ENCODE results near the gene TTLL11.
"Not testable (repeated sequence)": the region's sequence is repeated elsewhere in the genome, so short reads cannot be mapped to it uniquely, and the experiment has no call there.

Gene TTLL11

DNA sequence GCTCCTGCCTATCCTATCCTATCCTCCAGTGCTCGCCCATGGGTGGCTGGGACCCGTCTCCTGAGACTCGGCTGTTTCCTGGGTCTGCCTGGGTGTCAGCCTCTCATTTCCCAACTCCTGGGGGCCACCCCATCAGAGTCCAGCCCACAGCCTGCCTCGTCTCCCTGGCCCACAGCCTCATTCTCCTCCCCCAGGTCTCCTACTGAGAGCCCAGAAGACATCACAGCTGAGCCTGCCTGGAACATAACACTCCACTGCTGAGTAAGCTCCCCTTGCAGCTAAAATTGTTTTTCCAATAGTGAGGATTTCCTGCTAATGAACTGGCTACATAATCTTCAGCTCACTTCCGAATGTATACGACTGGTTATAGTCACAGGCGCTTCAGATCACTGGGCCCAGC lies 95.3 kb downstream of the TTLL11 start:
- DNase-seq: no peak

DNA sequence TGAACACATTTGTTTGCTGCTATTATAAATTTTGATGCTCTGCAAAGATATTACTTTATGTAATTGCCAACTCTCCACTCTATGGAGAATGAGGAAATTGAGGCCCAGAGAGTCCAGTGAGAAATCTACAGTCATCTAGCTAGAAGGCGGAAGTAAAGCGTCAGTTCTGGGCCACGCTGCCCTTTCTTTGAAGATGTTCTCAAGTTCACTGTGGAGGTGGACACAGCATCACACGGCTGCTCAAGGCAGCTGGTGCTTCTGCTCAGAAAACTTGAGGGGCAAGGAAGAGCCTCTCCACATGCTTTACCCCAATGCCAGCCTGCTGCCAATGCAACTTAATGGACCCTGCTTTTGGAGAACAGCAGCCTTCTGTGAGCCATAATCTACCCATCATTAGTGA lies 96.3 kb downstream of the TTLL11 start:
- DNase-seq: no peak

- no peak for DNase-seq
Observed at GRCh38 chr9:121995997-121996396, 97.1 kb downstream of the TTLL11 start.

- no peak for DNase-seq
Observed at GRCh38 chr9:121992571-121993212, 100.4 kb downstream of the TTLL11 start.

DNA sequence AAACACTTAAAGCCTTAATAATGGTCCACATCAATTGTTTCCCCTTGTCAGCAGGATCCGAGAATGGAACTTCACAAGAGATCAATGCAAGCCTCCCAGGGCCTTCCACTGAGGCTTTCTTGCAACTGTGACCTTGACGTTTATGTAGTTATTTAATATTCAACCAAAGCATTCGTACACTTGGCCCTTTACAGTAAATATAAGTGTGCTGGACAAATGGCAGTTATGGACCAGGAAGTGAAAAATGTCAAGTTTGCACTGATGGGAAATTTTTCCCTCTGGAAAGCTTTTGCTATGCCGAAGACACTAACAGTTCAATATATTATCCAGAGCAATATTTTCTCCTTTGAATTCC lies 101.8 kb downstream of the TTLL11 start:
- DNase-seq: no peak

DNA sequence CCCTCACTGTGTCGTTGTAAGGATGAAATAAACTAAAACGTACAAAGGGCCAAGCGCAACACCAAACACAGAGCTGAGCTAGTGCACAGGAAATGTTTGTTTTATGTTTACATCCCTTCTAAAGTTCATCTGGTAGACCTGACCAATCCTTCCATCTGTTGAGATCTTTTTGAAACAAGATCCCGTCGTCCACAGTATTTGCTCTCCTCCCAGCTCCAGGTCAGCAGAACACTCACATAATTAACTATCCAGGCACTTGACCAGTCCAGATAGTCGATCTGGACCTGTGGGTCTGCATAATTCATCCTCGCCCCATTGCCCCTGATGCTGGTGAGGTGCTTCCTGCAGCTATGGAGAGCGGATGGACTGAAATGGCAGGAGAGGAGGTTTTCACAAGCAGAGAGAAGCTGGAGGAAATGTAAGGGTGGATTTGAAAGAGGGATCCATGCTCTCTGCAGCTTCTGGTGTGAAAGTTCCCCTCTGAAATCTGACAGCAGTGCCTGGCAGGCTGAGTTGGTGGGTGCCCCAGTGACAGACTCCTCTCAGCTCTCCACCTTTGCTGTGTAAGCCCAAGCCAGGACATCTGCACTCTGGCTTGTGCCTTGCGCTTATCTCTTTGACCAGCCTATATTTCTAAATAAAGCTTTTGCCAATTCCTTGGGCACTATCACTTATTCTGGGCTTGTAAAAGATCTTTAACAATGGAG lies 102.4 kb downstream of the TTLL11 start:
- DNase-seq: no peak

GRCh38 chr9:121989010-121989409 lies 104.1 kb downstream of the TTLL11 start:
- no peak for DNase-seq

GRCh38 chr9:121987314-121987713 lies 105.8 kb downstream of the TTLL11 start:
- no peak for DNase-seq

DNA sequence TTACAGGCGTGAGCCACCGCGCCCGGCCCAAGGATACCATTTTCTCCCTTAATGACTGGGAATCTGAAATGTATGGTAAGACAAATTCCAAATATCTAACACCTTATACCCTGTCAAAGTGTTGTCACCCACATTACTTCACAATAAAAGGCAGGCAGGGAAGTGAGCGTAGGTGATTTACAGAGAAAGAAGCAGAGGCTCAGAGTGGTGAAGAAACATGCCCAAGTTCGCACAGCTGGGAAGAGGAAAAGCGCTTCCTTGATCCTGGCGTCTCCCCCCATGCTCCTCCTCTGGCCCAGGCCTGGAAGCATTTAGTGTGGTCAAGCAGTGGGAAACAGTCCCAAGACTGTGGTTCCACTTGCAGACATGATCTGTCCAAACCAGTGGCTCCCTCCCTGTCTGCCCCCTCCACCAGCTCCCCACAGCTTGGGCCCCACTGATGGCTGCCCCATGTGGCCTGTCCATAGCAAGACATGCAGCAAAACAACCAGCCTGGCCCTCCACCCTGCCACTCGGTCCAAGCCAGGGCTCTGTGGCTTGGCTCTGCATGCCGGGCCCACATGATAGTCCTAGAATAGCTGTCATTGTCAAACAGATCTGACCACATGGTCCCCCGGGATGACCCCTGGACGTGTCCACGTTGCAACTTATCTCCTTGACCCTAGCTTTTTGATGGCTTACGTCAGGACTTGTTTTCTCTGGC lies 107.2 kb downstream of the TTLL11 start:
- DNase-seq: no peak

- DNase-seq: no peak
Observed at GRCh38 chr9:121984726-121985402, 108.2 kb downstream of the TTLL11 start.

GRCh38 chr9:121983736-121984135 lies 109.4 kb downstream of the TTLL11 start:
- DNase-seq: no peak

DNA sequence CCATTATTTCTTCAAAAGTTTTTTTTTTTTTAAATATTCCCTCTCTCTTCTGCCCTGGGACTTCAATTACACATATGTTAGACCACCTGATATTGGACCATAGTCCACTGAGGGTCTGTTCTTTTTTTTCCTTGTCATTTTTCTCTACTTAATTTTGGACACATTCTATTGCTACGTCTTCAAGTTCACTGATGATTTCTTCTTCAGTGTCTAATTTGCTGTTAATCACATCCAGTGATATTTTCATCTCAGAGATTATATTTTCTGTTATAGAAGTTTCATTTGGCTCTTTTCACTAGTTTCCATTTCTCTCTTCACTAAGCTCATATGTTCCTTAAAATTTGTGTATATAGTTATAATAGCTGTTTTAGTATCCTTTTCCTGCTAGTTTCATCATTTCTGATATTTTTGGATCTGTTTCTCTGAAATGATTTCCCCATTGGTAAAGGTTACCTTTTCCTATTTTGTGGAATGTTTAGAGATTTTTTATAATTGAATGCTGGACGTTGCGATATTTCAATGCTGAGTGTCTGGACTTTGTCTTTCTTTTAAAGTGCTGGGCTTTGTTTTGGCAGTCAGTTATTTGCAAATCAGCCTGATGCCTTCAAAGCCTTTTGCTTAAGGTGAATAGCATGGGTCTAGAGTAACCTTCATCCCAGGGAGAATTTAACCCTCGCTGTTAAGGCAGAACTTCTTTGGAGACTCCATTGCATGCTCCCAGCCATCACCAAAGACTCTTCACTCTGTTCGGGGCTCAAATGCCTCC lies 111.8 kb downstream of the TTLL11 start:
- no peak for DNase-seq

GRCh38 chr9:121980665-121981064 lies 112.4 kb downstream of the TTLL11 start:
- not testable (repeated sequence) for DNase-seq

GRCh38 chr9:121979736-121980135 lies 113.4 kb downstream of the TTLL11 start:
- DNase-seq: no peak

DNA sequence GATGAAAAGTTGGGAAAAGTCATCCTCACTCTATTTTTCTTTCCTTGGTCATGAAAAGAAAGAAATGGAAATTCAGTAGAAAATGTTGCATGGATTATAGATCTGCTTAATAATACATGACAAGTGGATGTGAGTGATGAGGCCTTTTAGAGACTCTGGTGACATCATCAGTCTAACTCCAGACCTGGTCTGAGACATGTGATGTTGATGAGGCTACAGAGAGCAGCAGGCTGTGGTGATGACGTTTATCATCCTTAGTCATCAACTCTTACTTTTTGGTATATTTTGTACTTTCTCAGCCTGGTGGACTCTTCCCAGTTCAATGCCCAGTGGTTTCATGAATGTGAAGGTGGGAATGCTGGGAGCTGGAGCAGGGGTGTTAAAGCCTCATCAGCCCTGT lies 116.4 kb downstream of the TTLL11 start:
- DNase-seq: no peak

- DNase-seq: no peak
Observed at GRCh38 chr9:121975801-121976277, 117.3 kb downstream of the TTLL11 start.

DNA sequence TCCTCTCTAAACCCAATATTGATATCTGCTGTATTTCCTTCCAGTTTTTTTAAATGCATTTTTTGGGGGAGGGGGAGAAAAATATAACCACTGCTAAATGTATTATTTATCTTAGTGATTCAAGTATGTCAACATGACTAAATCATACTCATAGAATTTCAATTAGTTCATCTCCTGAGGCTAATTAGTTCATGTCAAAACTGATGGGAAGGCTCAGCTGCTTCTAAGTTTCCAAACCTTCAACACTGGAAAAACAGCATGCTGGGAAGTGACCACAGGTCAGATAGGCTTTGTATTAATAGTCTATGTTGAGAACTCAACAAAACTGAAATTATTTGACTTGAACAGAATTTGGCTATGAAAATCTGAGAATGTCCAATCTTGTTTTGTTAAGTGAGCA lies 118.7 kb downstream of the TTLL11 start:
- no peak for DNase-seq

GRCh38 chr9:121972501-121972981 lies 120.6 kb downstream of the TTLL11 start:
- no peak for DNase-seq

- DNase-seq: no peak
Observed at GRCh38 chr9:121968056-121968455, 125.1 kb downstream of the TTLL11 start.

DNA sequence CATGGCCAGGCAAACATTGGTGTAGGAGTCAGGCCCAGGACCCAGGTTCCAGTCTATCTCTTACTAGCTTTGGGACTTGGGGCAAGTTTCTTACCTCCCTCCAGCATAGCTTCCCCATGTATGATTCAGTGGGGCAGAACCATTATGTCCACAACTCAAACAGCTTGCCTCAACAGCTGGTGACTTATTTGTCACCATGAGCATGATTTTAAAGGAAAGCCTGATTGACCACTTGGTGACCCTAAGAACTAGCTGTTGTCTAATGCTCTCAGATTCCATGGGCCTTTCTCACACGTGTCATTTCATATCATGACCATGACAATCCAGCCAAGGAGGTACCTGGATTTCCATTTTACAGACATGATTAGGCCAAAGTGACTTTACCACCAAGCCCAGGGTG lies 126.4 kb downstream of the TTLL11 start:
- DNase-seq: no peak

GRCh38 chr9:121963528-121963995 lies 129.5 kb downstream of the TTLL11 start:
- DNase-seq: no peak

- DNase-seq: no peak
Observed at GRCh38 chr9:121962421-121962820, 130.7 kb downstream of the TTLL11 start.

Measured in NCI-H524 treated with DMSO at 0.1 percent for 48 hours (cell line).